ENCODE results near the gene SSTR3. TPM values are rescaled to one million over a fixed set of nuclear protein-coding genes. Genes with fewer than 3 reads are reported as not detected.

Gene SSTR3
- total RNA-seq, 1 experiment from 2014 or later, result 0.08 TPM

- POLR2A ChIA-PET, result interaction anchor here (0.5 kb wide), 1 partner anchor 1831 kb away, joined by 3 read pairs; no protein-coding TSS in a partner anchor
- no peaks in the 10 kb centered on the region for H3K27me3 ChIP-seq (ENCODE audit: control insufficient read depth, insufficient read depth, low read length)
- TF ChIP-seq TCF7L2 (IDR thresholded peaks at IDR 0.05; ENCODE audit: low read depth, low read length) (no peak), CTCF (IDR thresholded peaks at IDR 0.05) (peak; percentile 15)
- intact Hi-C loops (cut with micrococcal nuclease; ENCODE audit: unreplicated experiment) (no loop called here), in situ Hi-C loops (cut with HindIII; ENCODE audit: low pct_unique_long_range_greater_than_20kb, low sequenced_read_pairs) (no loop called here)
- BruUV-seq (replicated peaks), result no TSS peak
- H3K27ac ChIP-seq (ENCODE audit: low read length), result peak overlapping the region; percentile 88
- CTCF ChIA-PET, result interaction anchor here (0.5 to 1.3 kb wide), 9 partner anchors 29 to 600 kb away, joined by 3 to 11 read pairs (median 4); no protein-coding TSS in a partner anchor
- no peak for DNase-seq (ENCODE audit: low read depth, low spot score)
- H3K4me3 ChIP-seq (ENCODE audit: low read depth in 2 of 2, low read length in 2 of 2), result peak overlapping the region; percentile 12 to 45; a peak in 3 of 4 replicates
- no peaks in the 10 kb centered on the region for H3K36me3 ChIP-seq (ENCODE audit: control insufficient read depth, insufficient read depth, low read length)
- no peaks in the 10 kb centered on the region for H3K9me3 ChIP-seq (ENCODE audit: control insufficient read depth, insufficient read depth, low read depth, low read length)
- H3K4me1 ChIP-seq (ENCODE audit: control insufficient read depth, insufficient read depth, low read length), result peaks cover 38% of the 10 kb centered on the region
- ATAC-seq, result peak; percentile 2; the same call in 1 of the 2 replicates
Measured at GRCh38 chr22:37199760-37200108, 12.5 kb downstream of the SSTR3 start.

GRCh38 chr22:37199103-37199759, 13.0 kb downstream of the SSTR3 start:
- peak overlapping the region; percentile 51 to 66 for H3K4me3 ChIP-seq (ENCODE audit: low read depth in 2 of 2, low read length in 2 of 2)
- ChIA-PET CTCF (interaction anchor here (0.5 to 1.3 kb wide), 8 partner anchors 30 to 600 kb away, joined by 3 to 11 read pairs (median 4); no protein-coding TSS in a partner anchor), POLR2A (no interaction called here)
- peak; percentile 77 for TF ChIP-seq POLR2AphosphoS5 (IDR thresholded peaks at IDR 0.05; ENCODE audit: low read depth, low read length)
- no peak; the same call in 1 of the 2 replicates for TF ChIP-seq TCF7L2 (IDR thresholded peaks at IDR 0.05; ENCODE audit: low read depth, low read length)
- peak; percentile 94 for TF ChIP-seq CTCF (IDR thresholded peaks at IDR 0.05)
- no peak for TF ChIP-seq SIN3A (IDR thresholded peaks at IDR 0.05; ENCODE audit: borderline replicate concordance, insufficient read depth, low read depth, low read length)
- TF ChIP-seq REST (IDR thresholded peaks at IDR 0.05; ENCODE audit: insufficient read depth in 1 of 2, low read depth in 2 of 2, low read length in 1 of 2), result no peak
- peaks cover 43% of the 10 kb centered on the region for H3K4me1 ChIP-seq (ENCODE audit: control insufficient read depth, insufficient read depth, low read length)
- no TSS peak for BruUV-seq (replicated peaks)
- no peaks in the 10 kb centered on the region for H3K36me3 ChIP-seq (ENCODE audit: control insufficient read depth, insufficient read depth, low read length)
- intact Hi-C loops (cut with micrococcal nuclease; ENCODE audit: unreplicated experiment) (no loop called here), in situ Hi-C loops (cut with HindIII; ENCODE audit: low pct_unique_long_range_greater_than_20kb, low sequenced_read_pairs) (no loop called here)
- H3K27ac ChIP-seq (ENCODE audit: low read length), result peak overlapping the region; percentile 94
- no peaks in the 10 kb centered on the region for H3K27me3 ChIP-seq (ENCODE audit: control insufficient read depth, insufficient read depth, low read length)
- ATAC-seq, result peak; percentile 90
- H3K9me3 ChIP-seq (ENCODE audit: control insufficient read depth, insufficient read depth, low read depth, low read length), result no peaks in the 10 kb centered on the region
- DNase-seq (ENCODE audit: low read depth, low spot score), result peak; percentile 93

All from Panc1 (cell line).